HG02763 (cell line): ENCODE data around the gene YTHDF1.
"Not testable (repeated sequence)": the region's sequence is repeated elsewhere in the genome, so short reads cannot be mapped to it uniquely, and the experiment has no call there.

Experiments
- ATAC-seq: cut with Tn5 transposase; IDR thresholded peaks from one replicate; pipeline ENCODE4 v1.9.1; 2021; ENCODE audit warnings: mild to moderate bottlenecking, moderate library complexity; ENCODE audit not compliant: unreplicated experiment

The YTHDF1 gene

GRCh38 chr20:63230800-63231268, 14.9 kb upstream of the YTHDF1 start:
- no peak for ATAC-seq

DNA sequence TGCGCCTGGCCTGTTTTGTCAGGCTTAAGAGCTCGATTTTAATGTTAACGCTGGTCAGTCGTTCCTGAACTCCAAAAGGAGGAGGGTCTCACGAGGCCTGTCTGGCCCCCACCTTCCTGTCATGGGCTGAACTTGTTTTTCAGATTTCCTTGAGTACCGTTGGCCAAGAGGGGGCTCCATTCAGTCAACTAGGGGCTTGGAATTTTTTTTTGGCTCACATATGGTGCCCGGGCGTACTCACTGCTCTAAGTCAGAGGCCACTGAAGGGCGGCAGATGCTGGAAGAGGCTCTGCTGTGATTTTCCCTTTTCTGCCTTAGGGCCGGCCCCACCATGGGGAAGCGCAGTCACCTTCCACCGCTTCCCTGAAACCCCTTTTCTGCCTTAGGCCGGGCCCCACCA, 12.9 kb upstream of the YTHDF1 start:
- no peak for ATAC-seq

- ATAC-seq: no peak
Measured at GRCh38 chr20:63227260-63227659, 11.3 kb upstream of the YTHDF1 start.

DNA sequence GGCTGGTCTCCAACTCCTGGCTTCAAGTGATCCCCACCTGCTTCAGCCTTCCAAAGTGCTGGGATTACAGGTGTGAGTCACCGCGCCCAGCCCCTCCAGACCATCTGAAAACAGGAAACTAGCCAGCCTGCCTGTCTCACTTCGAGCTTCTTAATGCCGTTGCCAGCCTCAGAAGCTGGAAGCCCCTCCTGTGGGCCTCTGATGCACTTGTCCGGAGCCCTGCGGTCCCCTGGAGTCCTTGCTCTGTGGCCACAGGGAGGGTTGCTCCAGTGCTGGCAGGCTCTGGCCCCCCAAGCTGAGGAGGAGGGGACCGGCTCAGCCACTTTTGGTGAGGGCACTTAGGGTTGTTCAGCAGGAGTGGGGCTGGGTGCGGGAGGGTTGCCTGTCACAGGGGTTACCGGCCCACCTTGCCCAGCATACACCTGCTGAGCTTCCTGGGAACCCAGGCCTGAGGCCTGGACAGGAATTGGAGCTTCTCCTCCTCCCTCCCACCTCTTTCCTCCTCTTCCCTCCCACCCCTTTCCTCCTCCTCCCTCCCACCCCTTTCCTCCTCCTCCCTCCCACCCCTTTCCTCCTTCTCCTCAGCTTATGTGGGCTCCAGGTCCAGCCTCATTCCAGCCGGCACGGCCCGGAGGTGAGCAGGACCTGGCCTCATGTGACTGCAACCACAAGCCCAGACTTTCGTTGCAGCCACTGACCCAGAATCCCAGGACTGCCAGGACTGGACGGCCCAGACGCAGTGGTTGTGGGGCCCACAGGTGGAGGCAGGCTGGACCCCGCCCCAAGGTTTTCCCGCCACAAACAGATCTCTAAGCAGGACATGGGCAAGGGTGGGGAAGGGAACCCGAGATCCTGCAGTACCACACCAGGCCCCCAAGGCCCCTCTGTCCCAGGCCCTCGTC, 10.4 kb upstream of the YTHDF1 start:
- ATAC-seq: no peak

GRCh38 chr20:63225082-63225454, 9.1 kb upstream of the YTHDF1 start:
- ATAC-seq: no peak

- no peak for ATAC-seq
Measured at GRCh38 chr20:63224412-63225081, 8.6 kb upstream of the YTHDF1 start.

- no peak for ATAC-seq
Measured at GRCh38 chr20:63223826-63224207, 7.9 kb upstream of the YTHDF1 start.

DNA sequence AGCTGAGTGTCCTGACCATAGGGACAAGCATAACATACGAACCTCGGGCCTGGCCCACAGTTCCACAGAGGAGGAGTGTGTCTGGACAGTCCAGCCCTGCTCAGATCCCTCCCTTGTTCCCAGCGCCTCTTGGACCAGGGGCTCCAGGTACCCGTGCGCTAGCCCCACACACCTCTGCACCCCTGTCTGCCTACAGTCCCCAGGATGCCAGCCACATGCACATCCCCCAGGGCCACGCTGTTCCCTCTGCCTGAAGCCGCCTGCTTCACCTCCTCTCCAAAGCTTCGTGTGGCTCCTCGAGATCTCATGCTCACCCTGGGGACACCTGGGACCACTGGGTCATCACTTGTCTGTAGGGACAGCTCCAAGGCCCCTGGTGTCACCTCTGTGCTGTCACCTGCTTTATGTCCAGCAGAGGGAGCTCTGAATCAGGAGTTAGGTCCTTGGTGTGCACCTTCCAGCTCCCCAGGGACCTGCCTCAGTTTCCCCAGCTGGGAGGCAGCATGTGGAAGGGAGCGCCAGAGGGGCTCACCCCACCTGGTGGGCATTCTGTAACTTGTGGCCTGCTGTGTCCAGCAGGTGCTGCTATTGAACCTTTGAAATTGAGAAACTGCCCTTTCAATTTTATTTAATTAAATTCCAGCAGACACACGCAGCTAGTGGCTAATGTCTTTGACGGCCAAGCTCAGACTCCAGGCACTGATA, 7.3 kb upstream of the YTHDF1 start:
- ATAC-seq: no peak

DNA sequence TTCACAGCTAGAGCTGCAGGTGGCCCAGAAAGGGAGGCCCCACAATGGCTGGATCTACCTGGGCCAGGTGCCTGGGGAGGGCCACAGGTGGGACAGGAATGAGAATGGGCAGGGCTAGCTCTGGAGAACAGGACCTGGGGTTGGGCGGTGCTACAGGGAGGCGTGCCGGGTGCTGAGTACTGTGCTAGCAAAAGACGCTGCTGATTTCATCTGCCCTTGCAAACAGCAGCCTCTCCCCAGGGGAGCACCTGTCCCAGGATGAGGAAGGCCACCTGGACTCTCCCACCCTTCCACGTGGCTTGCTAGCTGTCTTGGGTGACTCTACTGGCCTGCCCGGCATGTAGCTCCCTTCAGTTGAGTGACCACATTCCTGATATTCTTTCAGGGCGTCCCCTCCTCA, 6.6 kb upstream of the YTHDF1 start:
- no peak for ATAC-seq

DNA sequence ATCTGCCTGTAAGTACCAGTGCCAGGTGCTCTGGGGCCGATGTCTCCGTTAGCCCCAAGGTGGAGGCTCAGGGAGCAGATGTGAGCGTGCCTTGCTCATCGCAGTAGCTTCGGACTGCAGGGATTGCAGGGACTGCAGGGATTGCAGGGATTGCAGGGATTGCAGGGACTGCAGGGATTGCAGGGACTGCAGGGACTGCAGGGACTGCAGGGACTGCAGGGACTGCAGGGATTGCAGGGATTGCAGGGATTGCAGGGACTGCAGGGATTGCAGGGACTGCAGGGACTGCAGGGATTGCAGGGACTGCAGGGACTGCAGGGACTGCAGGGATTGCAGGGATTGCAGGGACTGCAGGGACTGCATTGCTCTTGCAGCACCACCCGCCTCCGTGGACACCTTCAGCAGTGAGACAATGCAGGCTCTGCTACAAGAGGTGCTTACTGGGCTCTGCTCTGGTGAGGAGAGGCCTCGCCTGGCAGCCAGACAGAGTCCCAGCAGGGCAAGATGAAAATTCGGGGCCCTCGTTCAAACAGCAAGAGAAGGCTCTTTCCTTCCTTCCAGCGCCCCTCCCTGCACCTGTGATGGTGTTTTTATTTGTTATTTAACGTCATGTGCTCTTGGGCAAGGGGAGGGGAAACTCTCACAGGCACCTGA, 5.6 kb upstream of the YTHDF1 start:
- ATAC-seq: not testable (repeated sequence)

GRCh38 chr20:63220696-63221399, 4.9 kb upstream of the YTHDF1 start:
- no peak for ATAC-seq

DNA sequence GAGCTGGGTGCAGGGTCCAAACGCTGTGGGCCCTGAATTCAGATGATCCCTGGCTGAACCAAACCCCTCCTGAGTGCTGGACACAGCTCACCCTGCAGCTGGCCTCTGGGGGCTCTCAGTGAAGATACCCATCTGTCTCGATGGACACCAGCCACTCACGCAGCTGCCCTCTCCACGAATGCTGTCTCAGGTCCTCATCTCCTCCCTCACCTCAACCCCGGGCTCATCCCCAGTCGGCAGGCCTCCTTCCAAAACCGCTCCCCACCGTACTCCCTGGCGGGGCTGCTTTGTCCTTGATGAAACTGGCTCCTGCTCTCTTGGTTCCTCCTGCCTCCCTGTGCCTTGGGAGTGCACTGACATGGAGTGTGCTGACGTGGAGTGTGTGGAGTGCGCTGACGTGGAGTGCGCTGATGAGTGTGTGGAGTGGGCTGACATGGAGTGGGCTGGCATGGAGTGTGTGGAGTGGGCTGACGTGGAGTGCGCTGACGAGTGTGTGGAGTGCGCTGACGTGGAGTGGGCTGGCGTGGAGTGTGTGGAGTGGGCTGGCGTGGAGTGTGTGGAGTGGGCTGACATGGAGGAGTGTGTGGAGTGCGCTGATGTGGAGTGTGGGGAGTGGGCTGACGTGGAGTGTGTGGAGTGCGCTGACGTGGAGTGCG, 4.1 kb upstream of the YTHDF1 start:
- no peak for ATAC-seq

GRCh38 chr20:63219447-63219821, 3.5 kb upstream of the YTHDF1 start:
- no peak for ATAC-seq

GRCh38 chr20:63218701-63219446, 2.9 kb upstream of the YTHDF1 start:
- ATAC-seq: no peak

DNA sequence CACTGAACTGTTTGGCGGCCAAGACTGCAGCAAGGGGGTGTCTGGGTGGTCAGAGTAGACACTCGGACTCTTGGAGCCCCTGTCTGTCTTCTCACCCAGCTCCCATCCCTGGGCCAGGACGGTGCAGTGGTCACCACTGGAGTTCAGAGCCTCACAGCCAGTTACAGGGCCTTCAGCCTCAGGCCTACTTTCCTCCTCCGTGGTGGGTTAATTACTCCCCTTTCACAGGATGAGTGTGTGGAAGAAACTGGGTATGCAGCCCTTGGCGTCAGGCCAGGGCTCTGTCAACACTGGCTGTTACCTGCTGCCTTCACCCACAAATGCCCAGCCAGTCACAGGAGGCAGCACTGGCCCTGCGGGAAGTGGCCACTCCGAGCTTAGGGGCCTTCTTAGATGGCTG, 1.8 kb upstream of the YTHDF1 start:
- ATAC-seq: no peak

DNA sequence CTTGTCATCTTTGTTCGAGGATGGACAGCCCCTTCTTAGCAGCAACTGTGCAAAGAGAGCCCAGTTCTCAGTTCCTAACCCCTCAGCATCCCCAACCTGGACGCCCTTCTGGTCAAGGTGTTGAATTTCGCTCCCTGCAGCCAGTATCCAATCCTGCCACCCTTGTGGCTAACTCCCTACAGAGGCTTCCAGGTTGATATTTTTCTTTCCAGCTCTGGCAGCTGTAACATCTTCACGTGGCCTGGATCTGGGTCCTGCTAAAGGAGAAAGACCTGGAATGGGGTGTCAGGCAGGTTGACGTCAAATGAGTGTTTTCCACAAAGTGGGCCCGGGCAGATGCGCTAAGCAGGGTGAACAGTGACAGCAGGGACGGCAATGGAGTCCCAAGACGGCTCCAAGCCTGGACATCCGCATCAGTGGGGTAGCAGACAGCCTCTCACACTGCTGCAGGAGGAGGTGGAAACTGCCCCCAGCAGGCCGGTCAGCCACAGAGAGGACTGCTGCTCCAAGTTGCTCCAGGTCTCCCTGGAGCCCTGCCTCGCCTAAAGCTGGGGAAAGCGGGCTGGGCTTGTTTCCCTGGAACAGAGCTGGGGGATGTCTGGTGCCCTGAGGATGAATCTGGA, 1.0 kb upstream of the YTHDF1 start:
- no peak for ATAC-seq

- ATAC-seq: peak; percentile 12
Measured at GRCh38 chr20:63215101-63216040, 560 bp downstream of the YTHDF1 start.

DNA sequence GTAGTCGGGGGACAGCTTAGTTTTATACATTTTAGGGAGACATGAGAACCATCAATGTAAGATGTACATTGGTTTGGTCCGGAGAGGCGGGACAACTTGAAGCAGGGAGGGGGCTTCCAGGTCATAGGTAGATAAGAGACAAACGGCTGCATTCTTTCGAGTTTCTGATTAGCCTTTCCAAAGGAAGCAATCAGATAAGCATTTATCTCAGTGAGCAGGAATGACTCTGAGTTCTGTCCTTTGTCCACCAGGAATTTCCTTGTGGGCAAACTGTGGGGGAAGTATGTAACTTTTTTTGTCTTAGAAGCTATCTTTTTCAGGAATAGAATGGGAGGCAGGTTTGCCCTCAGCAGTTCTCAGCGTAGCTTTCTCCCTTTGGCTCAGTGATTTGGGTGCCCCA, 1.4 kb downstream of the YTHDF1 start:
- no peak for ATAC-seq
